GM12865 (cell line): ENCODE measurements around the gene SNX14.

ENCODE experiments used
- DNase-seq: peaks from one replicate; pipeline ENCODE4 v3.0.0; 2010; ENCODE audit warnings: low read depth
- H3K4me3 ChIP-seq: 2 replicates; pipeline ENCODE4 v1.5.1; 2011; ENCODE audit warnings: mild to moderate bottlenecking, low read depth, low read length, control low read depth
- CTCF ChIP-seq: IDR thresholded peaks from 2 replicates; pipeline ENCODE4 v1.5.1; 2011; ENCODE audit warnings: low read length, control low read depth, low read depth, inconsistent platforms; ENCODE audit not compliant: insufficient read depth; ENCODE audit errors: missing control alignments

SNX14 gene

GRCh38 chr6:85593438-85594196, at the start of gene SNX14:
Gene SNX14 (minus strand): TSS chr6:85593858. CDS start chr6:85593718, 140 bp downstream.
- TF ChIP-seq CTCF, result no peak
- peak; percentile 98 for DNase-seq
- peak within 1 kb of the TSS; percentile 68 for H3K4me3 ChIP-seq

GRCh38 chr6:85642774-85643536, 49.3 kb upstream of the SNX14 start, which contains the start of gene SYNCRIP:
Gene SYNCRIP (minus strand): TSS chr6:85642886. CDS start chr6:85641439, 1,447 bp downstream.
- peak within 1 kb of the TSS; percentile 75 for H3K4me3 ChIP-seq
- DNase-seq, result peak; percentile 99
- no peak for TF ChIP-seq CTCF

- DNase-seq, result peak; percentile 62
- TF ChIP-seq CTCF, result no peak
- peak overlapping the region; percentile 75 for H3K4me3 ChIP-seq
Measured at GRCh38 chr6:85641897-85642773, 48.5 kb upstream of the SNX14 start.

- peak overlapping the region; percentile 75 for H3K4me3 ChIP-seq
- no peak for TF ChIP-seq CTCF
- DNase-seq, result no peak
Measured at GRCh38 chr6:85641522-85641896, 47.9 kb upstream of the SNX14 start.

GRCh38 chr6:85640821-85641220, 47.2 kb upstream of the SNX14 start:
- H3K4me3 ChIP-seq, result peak overlapping the region; percentile 75
- TF ChIP-seq CTCF, result no peak
- DNase-seq, result no peak

GRCh38 chr6:85637579-85637978, 43.9 kb upstream of the SNX14 start:
- no peak for TF ChIP-seq CTCF
- H3K4me3 ChIP-seq, result no peak overlapping the region
- no peak for DNase-seq
